Lung (tissue), 12 donors: ENCODE results near the gene GSTO2. TPM values are rescaled to one million over a fixed set of nuclear protein-coding genes. Genes with fewer than 3 reads are reported as not detected.

Source experiments
- ATAC-seq: fragments of 200-7000 bp; cut with Tn5 transposase; one replicate; pipeline ENCODE4 v1.9.1; 2020; ENCODE audit warnings: moderate number of reproducible peaks; ENCODE audit not compliant: insufficient read depth, low FRiP score
- DNase-seq, 3 donors: peaks; one replicate each; pipeline ENCODE4 v3.0.0-alpha.2; 2013 to 2017
- H3K27ac ChIP-seq, 2 donors: one replicate each; pipeline ENCODE4 v1.5.1; 2013; ENCODE audit warnings: mild to moderate bottlenecking in 2 of 2, moderate library complexity in 2 of 2, control low read depth in 1 of 2, inconsistent platforms in 1 of 2, low read depth in 1 of 2, low read length in 1 of 2
- H3K27me3 ChIP-seq, 3 donors: one replicate each; pipeline ENCODE4 v1.5.1; 2013; ENCODE audit warnings: low read length in 2 of 3; ENCODE audit not compliant: control insufficient read depth in 3 of 3, insufficient read depth in 3 of 3
- H3K36me3 ChIP-seq, 4 donors: one replicate each; pipeline ENCODE4 v1.5.1; 2013; ENCODE audit warnings: low read length in 4 of 4, mild to moderate bottlenecking in 1 of 4, moderate library complexity in 1 of 4; ENCODE audit not compliant: control insufficient read depth in 4 of 4, insufficient read depth in 4 of 4
- H3K4me1 ChIP-seq, 5 donors: one replicate each; pipeline ENCODE4 v1.5.1; 2013; ENCODE audit warnings: low read length in 5 of 5, mild to moderate bottlenecking in 2 of 5, moderate library complexity in 1 of 5; ENCODE audit not compliant: control insufficient read depth in 5 of 5, insufficient read depth in 5 of 5
- H3K4me3 ChIP-seq: one replicate; pipeline ENCODE4 v1.5.1; 2013; ENCODE audit warnings: mild to moderate bottlenecking, control low read depth, moderate library complexity
- H3K9ac ChIP-seq, 2 donors: one replicate each; pipeline ENCODE4 v1.5.1; 2013; ENCODE audit warnings: low read length in 2 of 2, control low read depth in 1 of 2; ENCODE audit not compliant: insufficient read depth in 1 of 2
- H3K9me3 ChIP-seq, 4 donors: one replicate each; pipeline ENCODE4 v1.5.1; 2013; ENCODE audit warnings: low read length in 3 of 4, mild to moderate bottlenecking in 1 of 4, moderate library complexity in 1 of 4; ENCODE audit not compliant: control insufficient read depth in 4 of 4, insufficient read depth in 3 of 4
- WGBS, 2 donors: extraction: QIAGEN DNeasy Blood & Tissue Kit; methylation state at CpG; one replicate each; pipeline ENCODE4 v1.1.7; 2013; 5-methylcytosine and 5-hydroxymethylcytosine counted together
- polyA plus RNA-seq, 2 donors: library from polyadenylated mRNA; stranded (reverse); fragments of 200-250 nt; gene quantifications; one replicate each; pipeline ENCODE4 v1.2.1, GENCODE V29; 2013
- total RNA-seq, 2 donors: library from RNA; depleted of rRNA in 1 of 2; stranded (reverse); fragments of >200 nt in 1 of 2; gene quantifications; one replicate each; pipeline ENCODE4 v1.2.1, GENCODE V29; 2014 to 2021
- TF ChIP-seq, protein P1 (sequence below): IDR thresholded peaks from 2 replicates; pipeline ENCODE4 v1.5.1; 2012; ENCODE audit warnings: mild to moderate bottlenecking; ENCODE audit errors: control extremely low read depth, extremely low read depth
- donor health status: control.
- donor health status: control.
- donor health status: Bipolar disorder and iron deficiency.
- donor health status: healthy.
- donor health status: DM: yes; HTN: yes; CAD: no.

Gene GSTO2
- total and polyA plus RNA-seq, 4 donors, result 6.6 to 25.9 (median 12.1) TPM

DNA sequence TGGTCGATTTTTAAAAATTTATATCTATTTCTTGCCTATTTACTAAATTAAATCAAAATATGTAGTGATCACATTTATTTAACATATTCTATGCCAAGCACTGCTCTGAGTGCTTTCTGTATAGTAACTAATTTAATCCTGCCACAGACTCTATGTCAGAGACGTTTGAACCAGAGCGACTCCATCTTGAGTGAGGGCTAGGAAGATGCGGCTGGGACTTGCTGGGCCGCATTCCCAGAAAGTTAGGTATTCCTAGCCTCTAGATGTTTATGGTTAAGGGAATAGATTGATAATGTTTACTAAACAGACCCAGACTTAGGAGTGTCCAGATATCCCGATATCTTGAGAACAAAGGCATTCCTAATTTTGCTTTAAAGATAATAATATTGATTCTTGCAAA, 17.5 kb upstream of the GSTO2 start:
- TF ChIP-seq, protein P1, sequence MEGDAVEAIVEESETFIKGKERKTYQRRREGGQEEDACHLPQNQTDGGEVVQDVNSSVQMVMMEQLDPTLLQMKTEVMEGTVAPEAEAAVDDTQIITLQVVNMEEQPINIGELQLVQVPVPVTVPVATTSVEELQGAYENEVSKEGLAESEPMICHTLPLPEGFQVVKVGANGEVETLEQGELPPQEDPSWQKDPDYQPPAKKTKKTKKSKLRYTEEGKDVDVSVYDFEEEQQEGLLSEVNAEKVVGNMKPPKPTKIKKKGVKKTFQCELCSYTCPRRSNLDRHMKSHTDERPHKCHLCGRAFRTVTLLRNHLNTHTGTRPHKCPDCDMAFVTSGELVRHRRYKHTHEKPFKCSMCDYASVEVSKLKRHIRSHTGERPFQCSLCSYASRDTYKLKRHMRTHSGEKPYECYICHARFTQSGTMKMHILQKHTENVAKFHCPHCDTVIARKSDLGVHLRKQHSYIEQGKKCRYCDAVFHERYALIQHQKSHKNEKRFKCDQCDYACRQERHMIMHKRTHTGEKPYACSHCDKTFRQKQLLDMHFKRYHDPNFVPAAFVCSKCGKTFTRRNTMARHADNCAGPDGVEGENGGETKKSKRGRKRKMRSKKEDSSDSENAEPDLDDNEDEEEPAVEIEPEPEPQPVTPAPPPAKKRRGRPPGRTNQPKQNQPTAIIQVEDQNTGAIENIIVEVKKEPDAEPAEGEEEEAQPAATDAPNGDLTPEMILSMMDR, result no peak
- no peak overlapping the region for H3K4me3 ChIP-seq
- H3K27me3 ChIP-seq, result peaks cover 0 to 2% (median 2%) of the 10 kb centered on the region in 3 donors
- DNase-seq (no peak), ATAC-seq (no peak)
- H3K36me3 ChIP-seq, result no peaks in the 10 kb centered on the region
- H3K4me1 ChIP-seq, result peaks cover 2 to 19% (median 5%) of the 10 kb centered on the region in 5 donors
- no peaks in the 10 kb centered on the region for H3K9me3 ChIP-seq
- no peak overlapping the region for H3K9ac ChIP-seq
- no peak overlapping the region for H3K27ac ChIP-seq
- 92 to 96% methylated on average over 6 of the region's 6 CpGs for WGBS, 2 donors

DNA sequence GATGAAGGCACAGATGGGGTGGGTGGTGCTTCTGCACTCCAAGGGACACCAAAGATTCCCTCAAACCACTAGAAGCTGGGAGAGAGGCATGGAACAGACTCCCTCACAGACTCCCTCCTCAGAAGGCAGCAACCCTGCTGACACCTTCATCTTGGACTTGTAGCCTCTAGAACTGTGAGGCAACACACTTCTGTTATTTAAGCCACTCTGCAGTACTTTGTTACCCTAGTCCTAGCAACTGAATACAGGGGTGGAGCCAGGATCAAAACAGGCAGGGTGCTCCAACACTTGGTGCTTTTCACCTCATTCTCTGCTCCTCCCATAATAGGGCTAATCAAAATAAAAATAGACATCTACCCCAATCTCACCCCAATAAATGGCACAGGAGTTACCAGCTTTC, 16.6 kb upstream of the GSTO2 start:
- ATAC-seq (no peak), DNase-seq (no peak)
- no peaks in the 10 kb centered on the region for H3K36me3 ChIP-seq
- no peak overlapping the region for H3K9ac ChIP-seq
- no peak overlapping the region for H3K4me3 ChIP-seq
- TF ChIP-seq, protein P1, result no peak
- H3K4me1 ChIP-seq, result peaks cover 2 to 21% (median 8%) of the 10 kb centered on the region in 5 donors
- H3K27me3 ChIP-seq, result peaks cover 0 to 2% (median 2%) of the 10 kb centered on the region in 3 donors
- H3K9me3 ChIP-seq, result no peaks in the 10 kb centered on the region
- no peak overlapping the region for H3K27ac ChIP-seq

DNA sequence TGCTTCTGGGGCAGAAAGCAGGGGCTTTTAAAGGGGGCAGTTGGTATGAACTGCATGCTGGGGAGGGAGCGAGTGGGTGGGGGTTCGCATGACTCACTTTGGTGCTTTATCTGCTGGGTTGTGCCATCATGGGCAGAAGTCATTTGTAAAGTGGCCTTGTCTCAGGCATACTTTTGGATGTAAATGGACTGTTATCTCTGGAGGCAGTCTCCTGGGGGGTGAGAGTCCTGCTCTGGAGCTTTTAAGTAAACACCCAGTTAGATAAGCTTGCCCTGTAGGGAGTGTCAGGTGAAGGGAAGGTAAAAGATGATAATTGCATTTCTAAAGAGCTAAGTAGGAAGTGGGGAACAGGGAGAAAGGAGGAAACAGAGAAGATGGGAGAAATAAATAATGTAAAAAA, 15.9 kb upstream of the GSTO2 start:
- Histone ChIP-seq H3K27ac (no peak overlapping the region), H3K9ac (no peak overlapping the region), H3K4me1 (peaks cover 2 to 21% (median 9%) of the 10 kb centered on the region in 5 donors), H3K4me3 (no peak overlapping the region), H3K9me3 (no peaks in the 10 kb centered on the region), H3K27me3 (peaks cover 0 to 2% (median 2%) of the 10 kb centered on the region in 3 donors), H3K36me3 (peaks cover 0 to 4% (median 2%) of the 10 kb centered on the region in 4 donors)
- ATAC-seq (no peak), DNase-seq (no peak)
- TF ChIP-seq, protein P1, result no peak
- 89 to 92% methylated on average over 2 of the region's 2 CpGs for WGBS, 2 donors
